GM23248 (cell line): Measurements from ENCODE around the gene ACTN4. TPM values are rescaled to one million over a fixed set of nuclear protein-coding genes. Genes with fewer than 3 reads are reported as not detected.

Experiments used
- DNase-seq: peaks from one replicate; pipeline ENCODE4 v3.0.0-alpha.2; 2015
- H2AFZ ChIP-seq: fragments of 200-600 bp; sonication (generic); 2 replicates; pipeline ENCODE4 v1.6.1; 2016; ENCODE audit warnings: antibody characterized with exemption
- H3F3A ChIP-seq: fragments of 200-600 bp; sonication (generic); 2 replicates; pipeline ENCODE4 v1.6.1; 2016; ENCODE audit warnings: mild to moderate bottlenecking, antibody characterized with exemption, mixed run types; ENCODE audit not compliant: insufficient read depth
- H3K27ac ChIP-seq: fragments of 200-600 bp; sonication (generic); 2 replicates; pipeline ENCODE4 v1.5.1; 2016; ENCODE audit warnings: mild to moderate bottlenecking
- H3K27me3 ChIP-seq: fragments of 200-600 bp; sonication (generic); replicated peaks from 2 replicates; pipeline ENCODE4 v1.6.1; 2016; ENCODE audit warnings: mild to moderate bottlenecking; ENCODE audit not compliant: insufficient read depth
- H3K36me3 ChIP-seq: fragments of 200-600 bp; sonication (generic); 2 replicates; pipeline ENCODE4 v1.6.1; 2016; ENCODE audit warnings: low read depth, mild to moderate bottlenecking
- H3K4me1 ChIP-seq: fragments of 200-600 bp; sonication (generic); 2 replicates; pipeline ENCODE4 v1.6.1; 2016; ENCODE audit warnings: mild to moderate bottlenecking; ENCODE audit not compliant: insufficient read depth
- H3K4me2 ChIP-seq: fragments of 200-600 bp; sonication (generic); one replicate; pipeline ENCODE4 v1.6.1; 2016; ENCODE audit warnings: mild to moderate bottlenecking; ENCODE audit not compliant: unreplicated experiment
- H3K4me3 ChIP-seq: fragments of 200-600 bp; sonication (generic); 2 replicates; pipeline ENCODE4 v1.5.1; 2016; ENCODE audit warnings: mild to moderate bottlenecking
- H3K79me2 ChIP-seq: fragments of 200-600 bp; sonication (generic); 2 replicates; pipeline ENCODE4 v1.6.1; 2016; ENCODE audit warnings: mild to moderate bottlenecking; ENCODE audit not compliant: insufficient read depth
- H3K9ac ChIP-seq: fragments of 200-600 bp; sonication (generic); 2 replicates; pipeline ENCODE4 v1.6.1; 2016; ENCODE audit warnings: mild to moderate bottlenecking
- H3K9me2 ChIP-seq: fragments of 200-600 bp; sonication (generic); 2 replicates; pipeline ENCODE4 v1.6.1; 2016; ENCODE audit warnings: mixed run types, mild to moderate bottlenecking, moderate library complexity; ENCODE audit not compliant: insufficient read depth
- H3K9me3 ChIP-seq: fragments of 200-600 bp; sonication (generic); one replicate; pipeline ENCODE4 v1.6.1; 2017; ENCODE audit warnings: low read depth
- H4K20me1 ChIP-seq: fragments of 200-600 bp; sonication (generic); 2 replicates; pipeline ENCODE4 v1.6.0; 2016; ENCODE audit not compliant: insufficient read depth
- EZH2 ChIP-seq: fragments of 200-600 bp; sonication (generic); IDR thresholded peaks from 2 replicates; pipeline ENCODE4 v1.6.1; 2018; ENCODE audit warnings: antibody characterized with exemption, mild to moderate bottlenecking; ENCODE audit not compliant: insufficient read depth, poor library complexity, severe bottlenecking
- EZH2phosphoT487 ChIP-seq: fragments of 200-600 bp; sonication (generic); IDR thresholded peaks from 2 replicates; pipeline ENCODE4 v1.6.1; 2018; ENCODE audit warnings: antibody characterized with exemption, moderate library complexity, mild to moderate bottlenecking, low read depth; ENCODE audit not compliant: insufficient read depth
- WGBS, 2 experiments: methylation state at CpG; one replicate each; pipeline ENCODE4 v1.1.6; 2015 to 2017; ENCODE audit warnings: low lambda C conversion rate in 2 of 2, low coverage in 1 of 2; ENCODE audit errors: missing lambda C conversion rate in 2 of 2; 5-methylcytosine and 5-hydroxymethylcytosine counted together
- in situ Hi-C: fragments of 300-500 bp; cut with MboI; formaldehyde crosslinking; loops from 2 replicates; pipeline ENCODE4 v1.15.0; 2020
- polyA plus RNA-seq: library from polyadenylated mRNA; unstranded; fragments of >200 nt; fragmentation: Nextera tagmentation; extraction: Ambion mirVana; gene quantifications from 2 replicates; pipeline ENCODE4 v1.2.1, GENCODE V29; 2016
- total RNA-seq: library from RNA; depleted of rRNA; stranded (reverse); fragments of >200 nt; shearing (Covaris generic); gene quantifications from 2 replicates; pipeline ENCODE4 v1.2.3, GENCODE V29; 2014

ACTN4 gene
- total and polyA plus RNA-seq, 2 experiments from 2014 or later, result 84.6 to 477 TPM

- Histone ChIP-seq H3K27ac (no peak overlapping the region), H3F3A (peaks cover 63% of the 10 kb centered on the region), H2AFZ (no peak overlapping the region), H3K36me3 (peaks cover 7% of the 10 kb centered on the region; the same call in 1 of the 2 replicates), H3K9me2 (no peaks in the 10 kb centered on the region), H3K79me2 (peaks cover 96% of the 10 kb centered on the region), H3K9me3 (no peaks in the 10 kb centered on the region), H3K9ac (no peak overlapping the region), H4K20me1 (peaks cover 5% of the 10 kb centered on the region; the same call in 1 of the 2 replicates), H3K4me3 (no peak overlapping the region), H3K4me1 (peaks cover 72% of the 10 kb centered on the region), H3K27me3 (no peaks in the 10 kb centered on the region), H3K4me2 (no peak overlapping the region)
- TF ChIP-seq EZH2 (no peak), EZH2phosphoT487 (no peak)
- in situ Hi-C loops, result no loop called here
- 81 to 87% methylated on average over 7 of the region's 7 CpGs for WGBS, 2 experiments
- no peak for DNase-seq
These were observed 31.5 kb downstream of the ACTN4 start for GRCh38 chr19:38678891-38679494.

- Histone ChIP-seq H3K4me1 (peaks cover 74% of the 10 kb centered on the region), H4K20me1 (peaks cover under 1% of the 10 kb centered on the region; the same call in 1 of the 2 replicates), H3K27me3 (no peaks in the 10 kb centered on the region), H3K4me2 (no peak overlapping the region), H3F3A (peaks cover 60% of the 10 kb centered on the region), H3K9ac (no peak overlapping the region), H2AFZ (no peak overlapping the region), H3K36me3 (peaks cover 7% of the 10 kb centered on the region; the same call in 1 of the 2 replicates), H3K27ac (no peak overlapping the region), H3K9me2 (no peaks in the 10 kb centered on the region), H3K79me2 (peaks cover 91% of the 10 kb centered on the region), H3K9me3 (no peaks in the 10 kb centered on the region), H3K4me3 (no peak overlapping the region)
- TF ChIP-seq EZH2, result no peak
- no peak for TF ChIP-seq EZH2phosphoT487
- DNase-seq, result no peak
- in situ Hi-C loops, result no loop called here
- 90 to 93% methylated on average over 4 of the region's 4 CpGs for WGBS, 2 experiments
These were observed 32.4 kb downstream of the ACTN4 start for GRCh38 chr19:38679839-38680238.

- in situ Hi-C loops, result no loop called here
- H3K36me3 ChIP-seq, result peaks cover 7% of the 10 kb centered on the region; the same call in 1 of the 2 replicates
- H3K27me3 ChIP-seq, result no peaks in the 10 kb centered on the region
- H3F3A ChIP-seq, result peaks cover 65% of the 10 kb centered on the region
- no peak for DNase-seq
- H3K9me3 ChIP-seq, result no peaks in the 10 kb centered on the region
- no peaks in the 10 kb centered on the region; the same call in 1 of the 2 replicates for H4K20me1 ChIP-seq
- peak overlapping the region; percentile 99 for H3K27ac ChIP-seq
- 93 to 94% methylated on average over 9 to 11 of the region's 11 CpGs for WGBS, 2 experiments
- H3K79me2 ChIP-seq, result peaks cover 91% of the 10 kb centered on the region
- peaks cover 71% of the 10 kb centered on the region for H3K4me1 ChIP-seq
- no peak for TF ChIP-seq EZH2phosphoT487
- H3K4me3 ChIP-seq, result no peak overlapping the region
- no peak overlapping the region for H2AFZ ChIP-seq
- H3K9me2 ChIP-seq, result no peaks in the 10 kb centered on the region
- H3K9ac ChIP-seq, result no peak overlapping the region
- H3K4me2 ChIP-seq, result no peak overlapping the region
These were observed 34.9 kb downstream of the ACTN4 start for GRCh38 chr19:38682195-38682867.

GRCh38 chr19:38682872-38683392 is 35.5 kb downstream of the ACTN4 start:
- Histone ChIP-seq H3K4me3 (no peak overlapping the region), H3K79me2 (peaks cover 91% of the 10 kb centered on the region), H3K4me1 (peaks cover 73% of the 10 kb centered on the region), H3K9ac (peak overlapping the region; percentile 84), H4K20me1 (no peaks in the 10 kb centered on the region; the same call in 1 of the 2 replicates), H3K9me2 (no peaks in the 10 kb centered on the region), H3K36me3 (peaks cover 7% of the 10 kb centered on the region; the same call in 1 of the 2 replicates), H3K9me3 (no peaks in the 10 kb centered on the region), H3F3A (peaks cover 66% of the 10 kb centered on the region), H2AFZ (no peak overlapping the region), H3K27me3 (no peaks in the 10 kb centered on the region), H3K4me2 (peak overlapping the region; percentile 75), H3K27ac (peak overlapping the region; percentile 99)
- in situ Hi-C loops, result no loop called here
- DNase-seq, result no peak
- no peak for TF ChIP-seq EZH2
- no peak for TF ChIP-seq EZH2phosphoT487
- 98 to 100% methylated on average over 7 of the region's 7 CpGs for WGBS, 2 experiments
